GM06990 (cell line): Measurements from ENCODE around the gene ZNF830.

Experiments
- DNase-seq: peaks from one replicate; pipeline ENCODE4 v3.0.0-alpha.2; 2011; ENCODE audit not compliant: insufficient read length; ENCODE audit errors: extremely low read depth
- H3K27me3 ChIP-seq: replicated peaks from 2 replicates; pipeline ENCODE4 v1.6.0; 2011; ENCODE audit warnings: low read length; ENCODE audit not compliant: control insufficient read depth, insufficient read depth
- H3K36me3 ChIP-seq: 2 replicates; pipeline ENCODE4 v1.5.1; 2011; ENCODE audit warnings: low read length; ENCODE audit not compliant: control insufficient read depth, insufficient read depth
- H3K4me3 ChIP-seq: replicated peaks from 2 replicates; pipeline ENCODE4 v1.5.1; 2011; ENCODE audit warnings: low read depth, mild to moderate bottlenecking, control low read depth, low read length
- TF ChIP-seq, protein P1 (sequence below): IDR thresholded peaks from 2 replicates; pipeline ENCODE4 v1.5.1; 2011; ENCODE audit warnings: low read length, control low read depth, mild to moderate bottlenecking, inconsistent platforms; ENCODE audit not compliant: insufficient read depth, poor library complexity, severe bottlenecking

The ZNF830 gene

DNA sequence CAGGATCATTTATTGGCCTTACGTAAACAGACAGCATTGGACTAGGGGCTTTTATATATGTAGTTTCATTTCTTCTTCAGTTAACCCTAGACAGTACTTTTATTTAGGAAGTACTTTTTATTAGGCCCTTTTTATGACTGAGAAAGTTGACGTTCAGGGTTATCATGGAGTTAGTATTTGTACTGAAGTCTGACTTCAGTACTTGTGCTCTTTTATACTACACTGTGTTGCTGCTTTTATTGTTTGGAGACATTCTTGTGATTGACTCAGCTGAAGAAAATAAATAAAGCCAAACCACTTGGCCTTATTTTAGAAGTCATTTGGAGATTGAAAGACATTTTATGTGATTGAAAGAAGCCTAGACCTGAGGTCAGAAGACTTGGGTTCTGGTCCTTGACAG is 25.9 kb downstream of the ZNF830 start:
- Histone ChIP-seq H3K36me3 (peaks cover 7% of the 10 kb centered on the region), H3K4me3 (no peak overlapping the region), H3K27me3 (no peaks in the 10 kb centered on the region)
- no peak for DNase-seq
- TF ChIP-seq, protein P1, sequence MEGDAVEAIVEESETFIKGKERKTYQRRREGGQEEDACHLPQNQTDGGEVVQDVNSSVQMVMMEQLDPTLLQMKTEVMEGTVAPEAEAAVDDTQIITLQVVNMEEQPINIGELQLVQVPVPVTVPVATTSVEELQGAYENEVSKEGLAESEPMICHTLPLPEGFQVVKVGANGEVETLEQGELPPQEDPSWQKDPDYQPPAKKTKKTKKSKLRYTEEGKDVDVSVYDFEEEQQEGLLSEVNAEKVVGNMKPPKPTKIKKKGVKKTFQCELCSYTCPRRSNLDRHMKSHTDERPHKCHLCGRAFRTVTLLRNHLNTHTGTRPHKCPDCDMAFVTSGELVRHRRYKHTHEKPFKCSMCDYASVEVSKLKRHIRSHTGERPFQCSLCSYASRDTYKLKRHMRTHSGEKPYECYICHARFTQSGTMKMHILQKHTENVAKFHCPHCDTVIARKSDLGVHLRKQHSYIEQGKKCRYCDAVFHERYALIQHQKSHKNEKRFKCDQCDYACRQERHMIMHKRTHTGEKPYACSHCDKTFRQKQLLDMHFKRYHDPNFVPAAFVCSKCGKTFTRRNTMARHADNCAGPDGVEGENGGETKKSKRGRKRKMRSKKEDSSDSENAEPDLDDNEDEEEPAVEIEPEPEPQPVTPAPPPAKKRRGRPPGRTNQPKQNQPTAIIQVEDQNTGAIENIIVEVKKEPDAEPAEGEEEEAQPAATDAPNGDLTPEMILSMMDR: no peak

DNA sequence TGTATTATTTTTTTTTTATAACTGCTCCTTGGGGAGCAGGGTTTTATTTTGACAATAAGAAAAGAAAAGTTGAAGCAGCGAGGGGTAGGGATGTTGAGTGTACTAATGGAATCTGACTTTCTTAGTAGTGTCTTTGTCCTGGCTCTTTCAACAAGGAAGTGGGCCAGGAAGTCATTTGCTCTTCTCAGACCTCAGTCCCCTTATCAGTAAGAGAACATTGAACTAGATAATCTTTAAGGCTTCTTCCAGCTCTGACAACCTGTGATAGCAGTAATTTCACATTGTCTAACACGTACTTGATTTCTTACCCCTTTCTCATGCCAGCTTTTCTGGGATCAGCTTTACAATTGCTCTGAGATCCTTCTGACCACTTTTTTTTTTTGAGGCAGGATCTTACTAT is 27.3 kb downstream of the ZNF830 start:
- DNase-seq: no peak
- Histone ChIP-seq H3K36me3 (peaks cover 13% of the 10 kb centered on the region), H3K4me3 (no peak overlapping the region), H3K27me3 (no peaks in the 10 kb centered on the region)
- TF ChIP-seq, protein P1: no peak

DNA sequence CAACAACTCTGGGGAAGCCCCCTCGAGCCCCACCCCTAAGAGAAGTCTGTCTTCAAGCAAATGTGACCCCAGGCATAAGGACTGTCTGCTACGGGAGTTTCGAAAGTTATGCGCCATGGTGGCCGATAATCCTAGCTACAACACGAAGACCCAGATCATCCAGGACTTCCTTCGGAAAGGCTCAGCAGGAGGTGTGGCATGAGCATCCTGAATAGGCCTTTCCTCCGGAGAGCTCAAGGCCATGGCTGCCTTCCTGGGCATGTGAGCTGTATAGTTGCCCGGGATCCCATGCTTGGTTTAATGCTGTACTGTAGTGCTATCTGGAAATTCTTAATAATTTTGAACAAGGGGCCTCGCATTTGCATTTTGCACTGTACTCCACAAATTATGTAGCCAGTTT is 28.1 kb downstream of the ZNF830 start:
- Histone ChIP-seq H3K27me3 (no peaks in the 10 kb centered on the region), H3K36me3 (peaks cover 19% of the 10 kb centered on the region), H3K4me3 (no peak overlapping the region)
- no peak for DNase-seq
- TF ChIP-seq, protein P1: no peak

DNA sequence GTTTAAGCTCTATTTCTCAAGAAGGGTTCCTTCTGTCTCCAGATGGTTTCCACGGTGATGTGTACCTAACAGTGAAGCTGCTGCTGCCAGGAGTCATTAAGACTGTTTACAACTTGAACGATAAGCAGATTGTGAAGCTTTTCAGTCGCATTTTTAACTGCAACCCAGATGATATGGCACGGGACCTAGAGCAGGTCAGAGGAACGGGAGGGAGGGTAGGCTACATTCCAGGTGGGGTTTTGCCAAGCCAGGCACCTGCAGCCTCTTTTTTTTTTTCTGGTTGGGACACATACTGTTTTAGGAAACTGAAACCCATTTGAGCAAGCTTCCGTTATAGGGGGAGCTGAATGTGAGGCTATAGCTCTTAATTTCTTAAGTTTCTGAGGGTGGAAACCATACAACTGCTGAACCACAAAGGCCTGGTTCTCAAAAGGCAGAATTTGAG is 29.6 kb downstream of the ZNF830 start:
- H3K27me3 ChIP-seq: no peaks in the 10 kb centered on the region
- no peak overlapping the region for H3K4me3 ChIP-seq
- TF ChIP-seq, protein P1: no peak
- DNase-seq: no peak
- peaks cover 24% of the 10 kb centered on the region for H3K36me3 ChIP-seq

DNA sequence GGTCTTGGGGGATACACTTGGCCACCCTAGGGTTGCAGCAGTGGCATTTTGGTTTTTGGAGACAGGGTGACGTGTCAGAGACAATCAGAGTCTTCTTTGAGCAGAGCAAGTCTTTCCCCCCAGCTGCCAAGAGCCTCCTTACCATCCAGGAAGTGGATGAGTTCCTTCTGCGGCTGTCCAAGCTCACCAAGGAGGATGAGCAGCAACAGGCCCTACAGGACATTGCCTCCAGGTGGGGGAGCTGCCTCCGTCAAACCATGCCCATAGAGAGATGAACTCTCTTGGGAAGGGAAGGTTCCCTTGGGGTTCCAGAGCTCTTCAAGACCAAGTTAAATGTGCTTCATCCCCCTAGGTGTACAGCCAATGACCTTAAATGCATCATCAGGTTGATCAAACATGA is 30.3 kb downstream of the ZNF830 start:
- H3K27me3 ChIP-seq: no peaks in the 10 kb centered on the region
- H3K36me3 ChIP-seq: peaks cover 30% of the 10 kb centered on the region
- TF ChIP-seq, protein P1: no peak
- DNase-seq: no peak
- H3K4me3 ChIP-seq: no peak overlapping the region

DNA sequence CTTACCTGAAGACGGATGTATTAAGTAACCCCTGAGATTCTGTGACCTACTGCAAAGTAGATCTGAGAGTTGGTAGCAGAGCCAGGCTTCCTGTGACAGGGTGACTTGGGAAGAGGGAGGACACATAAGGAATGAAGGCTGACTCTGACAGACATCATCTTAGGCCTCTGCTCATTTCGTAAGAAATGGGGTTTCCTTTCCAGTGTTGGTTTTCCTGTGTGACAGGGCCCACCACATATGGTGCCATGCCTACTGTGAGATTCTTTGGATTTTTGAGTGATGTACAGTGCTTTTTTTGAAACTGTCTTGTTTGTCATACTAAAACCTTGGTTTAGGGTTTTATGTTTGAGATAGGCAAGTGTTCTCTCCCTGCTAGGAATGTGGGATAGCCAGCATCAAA is 31.7 kb downstream of the ZNF830 start:
- H3K4me3 ChIP-seq: no peak overlapping the region
- no peak for DNase-seq
- no peaks in the 10 kb centered on the region for H3K27me3 ChIP-seq
- H3K36me3 ChIP-seq: peaks cover 31% of the 10 kb centered on the region
- TF ChIP-seq, protein P1: no peak
